Epithelial cell of proximal tubule (primary cell): ENCODE data around the gene SLC4A2. TPM values are rescaled to one million over a fixed set of nuclear protein-coding genes. Genes with fewer than 3 reads are reported as not detected.

Experiments used
- DNase-seq: peaks from one replicate; pipeline ENCODE4 v3.0.0-alpha.2; 2011; ENCODE audit warnings: low read depth
- H3K4me3 ChIP-seq: 2 replicates; pipeline ENCODE4 v1.5.1; 2011; ENCODE audit warnings: low read depth, mild to moderate bottlenecking, low read length
- CTCF ChIP-seq: conservative IDR thresholded peaks from 2 replicates; pipeline ENCODE4 v1.5.1; 2012; ENCODE audit warnings: low read depth, mild to moderate bottlenecking, low read length
- total RNA-seq: library from RNA; depleted of rRNA; stranded (reverse); fragments of >200 nt; gene quantifications from 2 replicates; pipeline ENCODE4 v1.2.3, GENCODE V29; 2015

The SLC4A2 gene
- total RNA-seq, 1 donor from 2014 or later = 115 TPM

- no peak for TF ChIP-seq CTCF
- no peak for DNase-seq
- no peak overlapping the region for H3K4me3 ChIP-seq
Measured at GRCh38 chr7:151101621-151102396, 42.4 kb downstream of the SLC4A2 start.

GRCh38 chr7:151102991-151103390 lies 43.6 kb downstream of the SLC4A2 start:
- TF ChIP-seq CTCF = no peak
- no peak overlapping the region for H3K4me3 ChIP-seq
- no peak for DNase-seq

- no peak for DNase-seq
- H3K4me3 ChIP-seq = no peak overlapping the region
- no peak for TF ChIP-seq CTCF
Measured at GRCh38 chr7:151103973-151104372, 44.6 kb downstream of the SLC4A2 start.

- DNase-seq = no peak
- no peak overlapping the region for H3K4me3 ChIP-seq
- no peak for TF ChIP-seq CTCF
Measured at GRCh38 chr7:151104411-151105235, 45.2 kb downstream of the SLC4A2 start.

- no peak for TF ChIP-seq CTCF
- DNase-seq = no peak
- no peak overlapping the region for H3K4me3 ChIP-seq
Measured at GRCh38 chr7:151107882-151108281, 48.5 kb downstream of the SLC4A2 start.

- DNase-seq = no peak
- no peak for TF ChIP-seq CTCF
- H3K4me3 ChIP-seq = no peak overlapping the region
Measured at GRCh38 chr7:151109094-151110048, 50.0 kb downstream of the SLC4A2 start.
